ENCODE measurements around the gene AASDHPPT. TPM values are rescaled to one million over a fixed set of nuclear protein-coding genes. Genes with fewer than 3 reads are reported as not detected.

Gene AASDHPPT
- polyA plus RNA-seq, 1 of the 3 experiments (the other 2 are of a cell fraction): 19.1 TPM

- Histone ChIP-seq H3K9me3 (no peaks in the 10 kb centered on the region), H2AFZ (ENCODE audit: low read depth) (no peak overlapping the region), H3K27me3 (ENCODE audit: insufficient read depth) (no peaks in the 10 kb centered on the region), H4K20me1 (ENCODE audit: insufficient read depth) (no peaks in the 10 kb centered on the region), H3K9ac (no peak overlapping the region), H3K4me2 (no peak overlapping the region), H3K79me2 (ENCODE audit: insufficient read depth) (no peaks in the 10 kb centered on the region; the same call in 1 of the 2 replicates), H3K36me3 (replicated peaks in 1 of 2; ENCODE audit: control insufficient read depth in 1 of 2, insufficient read depth in 2 of 2, low read length in 1 of 2) (no peaks in the 10 kb centered on the region), H3K27ac (ENCODE audit: low read depth in 2 of 2, low read length in 1 of 2) (peak overlapping the region in 1 of 2 experiments; percentile 80; a peak in 1 of 4 replicates), H3F3A (replicated peaks; ENCODE audit: insufficient read depth) (no peaks in the 10 kb centered on the region), H3K4me1 (ENCODE audit: control insufficient read depth in 1 of 2, insufficient read depth in 2 of 2, low read depth in 1 of 2, low read length in 1 of 2) (no peaks in the 10 kb centered on the region; a peak in 1 of 4 replicates), H3K4me3 (ENCODE audit: low read depth in 2 of 2, low read length in 1 of 2) (no peak overlapping the region), H3K9me2 (no peaks in the 10 kb centered on the region)
- TF ChIP-seq ZBTB33 (IDR thresholded peaks at IDR 0.05; ENCODE audit: borderline replicate concordance, low read depth) (no peak), GABPA (IDR thresholded peaks at IDR 0.05; ENCODE audit: low read depth) (no peak), JUND (IDR thresholded peaks at IDR 0.05) (no peak), SMC3 (IDR thresholded peaks at IDR 0.05; ENCODE audit: low read depth, low read length) (no peak)
- CTCF ChIA-PET: interaction anchor here (1.0 kb wide), 1 partner anchor 19 kb away, joined by 3 read pairs; no protein-coding TSS in a partner anchor
- POLR2A ChIA-PET: no interaction called here
- DNase-seq: no peak
These were observed 14.5 kb upstream of the AASDHPPT start for GRCh38 chr11:106063009-106063408.

- POLR2A ChIA-PET: no interaction called here
- no peaks in the 10 kb centered on the region for H3K79me2 ChIP-seq (ENCODE audit: insufficient read depth)
- H3K9me2 ChIP-seq: no peaks in the 10 kb centered on the region
- no peak for DNase-seq
- H3K36me3 ChIP-seq (replicated peaks in 1 of 2; ENCODE audit: control insufficient read depth in 1 of 2, insufficient read depth in 2 of 2, low read length in 1 of 2): peaks cover 0 to 2% of the 10 kb centered on the region in 2 experiments
- no peaks in the 10 kb centered on the region for H3K27me3 ChIP-seq (ENCODE audit: insufficient read depth)
- no peaks in the 10 kb centered on the region for H3F3A ChIP-seq (replicated peaks; ENCODE audit: insufficient read depth)
- no peak overlapping the region for H3K4me2 ChIP-seq
- H3K9me3 ChIP-seq: no peaks in the 10 kb centered on the region
- no peak overlapping the region for H3K9ac ChIP-seq
- 86% methylated on average over 3 of the region's 3 CpGs for WGBS (ENCODE audit: low lambda C conversion rate)
- no peak overlapping the region for H3K4me3 ChIP-seq (ENCODE audit: low read depth in 2 of 2, low read length in 1 of 2)
- no peak overlapping the region for H2AFZ ChIP-seq (ENCODE audit: low read depth)
- no peak overlapping the region for H3K27ac ChIP-seq (ENCODE audit: low read depth in 2 of 2, low read length in 1 of 2)
- CTCF ChIA-PET: interaction anchor here (1.6 kb wide), 2 partner anchors 17 to 52 kb away, joined by 3 read pairs; no protein-coding TSS in a partner anchor
- H3K4me1 ChIP-seq (ENCODE audit: control insufficient read depth in 1 of 2, insufficient read depth in 2 of 2, low read depth in 1 of 2, low read length in 1 of 2): no peaks in the 10 kb centered on the region; a peak in 1 of 4 replicates
- H4K20me1 ChIP-seq (ENCODE audit: insufficient read depth): no peaks in the 10 kb centered on the region
- TF ChIP-seq SIN3A (IDR thresholded peaks at IDR 0.05; ENCODE audit: borderline replicate concordance, low read depth, low read length): no peak
- TF ChIP-seq RCOR1 (IDR thresholded peaks at IDR 0.05; ENCODE audit: low read length): no peak
- no peak for TF ChIP-seq EP300 (IDR thresholded peaks at IDR 0.05; ENCODE audit: borderline replicate concordance in 1 of 2, low read depth in 1 of 2, low read length in 1 of 2)
- TF ChIP-seq JUND (IDR thresholded peaks at IDR 0.05): no peak
- TF ChIP-seq MXI1 (IDR thresholded peaks at IDR 0.05; ENCODE audit: low read depth, low read length): no peak
- TF ChIP-seq FOXM1 (IDR thresholded peaks at IDR 0.05; ENCODE audit: low read depth): no peak
- TF ChIP-seq IRF3 (IDR thresholded peaks at IDR 0.05; ENCODE audit: low read depth, low read length): no peak
- no peak for TF ChIP-seq MAX (IDR thresholded peaks at IDR 0.05; ENCODE audit: low read depth)
- no peak for TF ChIP-seq CTCF (IDR thresholded peaks at IDR 0.05)
- no peak for TF ChIP-seq RXRA (IDR thresholded peaks at IDR 0.05; ENCODE audit: borderline replicate concordance, low read depth)
- no peak for TF ChIP-seq GABPA (IDR thresholded peaks at IDR 0.05; ENCODE audit: low read depth)
- TF ChIP-seq TEAD4 (IDR thresholded peaks at IDR 0.05; ENCODE audit: borderline replicate concordance, insufficient read depth): no peak
- no peak for TF ChIP-seq TCF12 (IDR thresholded peaks at IDR 0.05)
- TF ChIP-seq ZBTB33 (IDR thresholded peaks at IDR 0.05; ENCODE audit: borderline replicate concordance, low read depth): no peak
- no peak for TF ChIP-seq PBX3 (IDR thresholded peaks at IDR 0.05)
- TF ChIP-seq MEF2A (IDR thresholded peaks at IDR 0.05; ENCODE audit: borderline replicate concordance, low read depth): no peak
- no peak for TF ChIP-seq YY1 (IDR thresholded peaks at IDR 0.05; ENCODE audit: low read depth)
- no peak for TF ChIP-seq POLR2AphosphoS5 (IDR thresholded peaks at IDR 0.05; ENCODE audit: low read depth, low read length)
These were observed 6.9 kb upstream of the AASDHPPT start for GRCh38 chr11:106070606-106071005.
